Peyer's patch (tissue), 4 donors: ENCODE measurements around the gene FCGBP. TPM values are rescaled to one million over a fixed set of nuclear protein-coding genes. Genes with fewer than 3 reads are reported as not detected.

Source experiments
- DNase-seq, 3 donors: peaks; one replicate each; pipeline ENCODE4 v3.0.0-alpha.2; 2017 to 2019
- H3K27ac ChIP-seq, 4 donors: fragments of 200-600 bp; sonication (generic); one replicate each; pipeline ENCODE4 v1.5.1; 2016 to 2019
- H3K27me3 ChIP-seq, 2 donors: fragments of 200-600 bp; sonication (generic); one replicate each; pipeline ENCODE4 v1.5.1; 2019
- H3K36me3 ChIP-seq, 3 donors: fragments of 200-600 bp; sonication (generic); one replicate each; pipeline ENCODE4 v1.5.1; 2016 to 2019
- H3K4me1 ChIP-seq, 4 donors: fragments of 200-600 bp; sonication (generic); one replicate each; pipeline ENCODE4 v1.5.1; 2016 to 2019
- H3K4me3 ChIP-seq, 4 donors: fragments of 200-600 bp; sonication (generic); 1 replicate in 3 of 4; 2 replicates in 1 of 4; pipeline ENCODE4 v1.5.1; 2016 to 2019; ENCODE audit warnings: mild to moderate bottlenecking in 1 of 4
- H3K9me3 ChIP-seq, 4 donors: fragments of 200-600 bp; sonication (generic); one replicate each; pipeline ENCODE4 v1.5.1; 2016 to 2019; ENCODE audit warnings: mild to moderate bottlenecking in 1 of 4
- POLR2A ChIP-seq, 2 donors: fragments of 450-650 bp; IDR thresholded peaks; one replicate each; pipeline ENCODE4 v1.5.1; 2017; ENCODE audit warnings: antibody characterized with exemption in 2 of 2, mild to moderate bottlenecking in 2 of 2, moderate library complexity in 2 of 2
- total RNA-seq, 4 donors: library from RNA; depleted of rRNA; stranded (reverse); fragments of >200 nt; gene quantifications; one replicate each; pipeline ENCODE4 v1.1.0, GENCODE V29; 2016
- TF ChIP-seq, protein P1 (sequence below), 6 experiments: fragments of 450-650 bp in 4 of 6; fragments of 200-600 bp in 2 of 6; sonication (generic) in 1 of 6; IDR thresholded peaks; one replicate each; pipeline ENCODE4 v1.5.1; 2017 to 2019; ENCODE audit warnings: antibody characterized with exemption in 6 of 6, mild to moderate bottlenecking in 3 of 6, moderate library complexity in 1 of 6

Gene FCGBP
- total RNA-seq, 4 donors from 2014 or later = 563 to 4,025 (median 1,224) TPM

DNA sequence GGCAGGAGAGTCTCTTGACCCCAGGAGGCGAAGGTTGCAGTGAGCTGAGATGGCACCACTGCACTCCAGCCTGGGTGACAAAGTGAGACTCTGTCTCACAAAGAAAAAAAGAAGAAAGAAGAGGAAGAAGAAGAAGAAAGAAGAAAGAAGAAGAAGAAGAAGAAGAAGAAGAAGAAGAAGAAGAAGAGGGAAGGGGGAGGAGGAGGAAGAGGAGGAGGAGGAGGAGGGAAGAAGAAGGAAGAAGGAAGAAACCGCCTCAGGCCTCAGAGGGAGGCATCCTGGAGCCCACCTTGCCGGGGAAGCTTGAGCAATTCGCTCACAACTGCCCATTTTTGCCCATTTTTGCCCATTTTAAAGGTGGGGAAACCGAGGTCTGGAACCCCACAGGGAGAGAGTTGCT, 9.5 kb downstream of the FCGBP start:
- no peak overlapping the region for H3K4me3 ChIP-seq
- H3K36me3 ChIP-seq = no peaks in the 10 kb centered on the region
- no peaks in the 10 kb centered on the region for H3K27me3 ChIP-seq
- TF ChIP-seq POLR2A (IDR thresholded peaks at IDR 0.05) = no peak
- TF ChIP-seq, protein P1, sequence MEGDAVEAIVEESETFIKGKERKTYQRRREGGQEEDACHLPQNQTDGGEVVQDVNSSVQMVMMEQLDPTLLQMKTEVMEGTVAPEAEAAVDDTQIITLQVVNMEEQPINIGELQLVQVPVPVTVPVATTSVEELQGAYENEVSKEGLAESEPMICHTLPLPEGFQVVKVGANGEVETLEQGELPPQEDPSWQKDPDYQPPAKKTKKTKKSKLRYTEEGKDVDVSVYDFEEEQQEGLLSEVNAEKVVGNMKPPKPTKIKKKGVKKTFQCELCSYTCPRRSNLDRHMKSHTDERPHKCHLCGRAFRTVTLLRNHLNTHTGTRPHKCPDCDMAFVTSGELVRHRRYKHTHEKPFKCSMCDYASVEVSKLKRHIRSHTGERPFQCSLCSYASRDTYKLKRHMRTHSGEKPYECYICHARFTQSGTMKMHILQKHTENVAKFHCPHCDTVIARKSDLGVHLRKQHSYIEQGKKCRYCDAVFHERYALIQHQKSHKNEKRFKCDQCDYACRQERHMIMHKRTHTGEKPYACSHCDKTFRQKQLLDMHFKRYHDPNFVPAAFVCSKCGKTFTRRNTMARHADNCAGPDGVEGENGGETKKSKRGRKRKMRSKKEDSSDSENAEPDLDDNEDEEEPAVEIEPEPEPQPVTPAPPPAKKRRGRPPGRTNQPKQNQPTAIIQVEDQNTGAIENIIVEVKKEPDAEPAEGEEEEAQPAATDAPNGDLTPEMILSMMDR (IDR thresholded peaks at IDR 0.05) = no peak
- no peak for DNase-seq
- no peaks in the 10 kb centered on the region for H3K9me3 ChIP-seq
- H3K4me1 ChIP-seq = no peaks in the 10 kb centered on the region
- no peak overlapping the region for H3K27ac ChIP-seq

DNA sequence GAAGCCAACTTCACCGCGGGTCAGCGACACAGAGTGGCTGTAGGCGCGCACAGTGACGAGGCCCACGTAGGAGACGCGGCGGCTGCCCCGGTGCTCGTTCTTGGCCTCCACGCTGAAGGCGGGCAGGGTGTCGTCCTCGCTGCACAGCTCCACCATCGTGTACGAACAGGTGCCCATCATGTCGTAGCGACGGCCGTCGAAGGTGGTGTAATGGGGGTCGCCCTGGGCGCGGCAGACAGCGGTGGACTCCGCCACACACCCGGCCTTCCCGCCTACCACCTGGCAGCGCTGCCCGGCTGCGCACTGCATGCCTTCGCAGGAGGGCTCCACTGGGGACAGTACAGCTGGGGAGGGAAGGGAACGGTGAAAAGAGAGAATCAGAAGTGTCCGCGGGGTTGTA, 10.0 kb downstream of the FCGBP start:
- Histone ChIP-seq H3K4me3 (no peak overlapping the region), H3K27me3 (no peaks in the 10 kb centered on the region), H3K4me1 (no peaks in the 10 kb centered on the region), H3K36me3 (no peaks in the 10 kb centered on the region), H3K9me3 (no peaks in the 10 kb centered on the region), H3K27ac (no peak overlapping the region)
- TF ChIP-seq POLR2A (IDR thresholded peaks at IDR 0.05) = no peak
- TF ChIP-seq, protein P1 (IDR thresholded peaks at IDR 0.05) = no peak
- peak in 1 of 3 donors; percentile 40 for DNase-seq

DNA sequence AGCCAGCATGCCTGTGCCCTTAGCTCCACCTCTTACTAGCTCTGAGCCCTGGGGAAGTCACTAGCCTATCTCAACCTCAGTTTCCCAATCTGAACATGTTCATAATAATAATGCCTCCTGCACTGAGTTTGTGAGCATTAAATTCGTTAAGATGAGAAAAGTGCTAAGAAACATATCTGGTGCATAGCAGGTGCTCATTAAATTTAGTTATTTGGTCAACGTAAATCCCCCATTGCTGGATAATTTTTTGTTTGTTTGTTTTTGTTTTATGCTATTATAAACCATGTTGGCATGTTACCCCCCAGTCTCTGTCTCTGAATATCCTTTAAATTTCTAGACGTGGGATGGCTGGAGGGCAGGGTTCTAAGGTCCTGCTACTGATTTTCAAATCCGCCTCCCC, 10.6 kb downstream of the FCGBP start:
- Histone ChIP-seq H3K9me3 (no peaks in the 10 kb centered on the region), H3K27ac (no peak overlapping the region)

DNA sequence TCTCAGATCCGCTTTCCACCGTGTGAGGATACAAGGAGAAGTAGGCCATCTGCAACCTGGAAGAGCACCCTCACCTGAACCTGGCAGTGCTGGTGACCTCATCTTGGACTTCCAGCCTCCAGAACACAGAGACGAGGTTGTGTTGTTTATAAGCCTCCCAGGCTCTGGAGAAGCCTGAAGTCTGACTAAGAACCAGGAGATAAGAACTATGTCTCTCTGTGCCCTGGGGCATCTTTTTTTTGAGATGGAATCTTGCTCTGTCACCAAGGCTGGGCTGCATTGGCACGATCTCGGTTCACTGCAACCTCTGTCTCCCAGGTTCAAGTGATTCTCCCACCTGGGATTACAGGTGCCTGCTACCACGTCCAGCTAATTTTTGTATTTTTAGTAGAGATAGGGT, 14.5 kb downstream of the FCGBP start:
- no peak for TF ChIP-seq POLR2A (IDR thresholded peaks at IDR 0.05)
- TF ChIP-seq, protein P1 (IDR thresholded peaks at IDR 0.05) = no peak
- no peaks in the 10 kb centered on the region for H3K36me3 ChIP-seq
- no peak overlapping the region for H3K27ac ChIP-seq
- no peaks in the 10 kb centered on the region for H3K9me3 ChIP-seq
- no peak overlapping the region for H3K4me3 ChIP-seq
- DNase-seq = peak in 1 of 3 donors; percentile 37
- H3K4me1 ChIP-seq = no peaks in the 10 kb centered on the region
- no peaks in the 10 kb centered on the region for H3K27me3 ChIP-seq

More for the DNA sequence above, 10.6 kb downstream of the FCGBP start:
- no peaks in the 10 kb centered on the region for H3K4me1 ChIP-seq
- DNase-seq = no peak
- TF ChIP-seq POLR2A (IDR thresholded peaks at IDR 0.05) = no peak
- TF ChIP-seq, protein P1 (IDR thresholded peaks at IDR 0.05) = no peak
- H3K36me3 ChIP-seq = no peaks in the 10 kb centered on the region
- no peaks in the 10 kb centered on the region for H3K27me3 ChIP-seq
- H3K4me3 ChIP-seq = no peak overlapping the region

DNA sequence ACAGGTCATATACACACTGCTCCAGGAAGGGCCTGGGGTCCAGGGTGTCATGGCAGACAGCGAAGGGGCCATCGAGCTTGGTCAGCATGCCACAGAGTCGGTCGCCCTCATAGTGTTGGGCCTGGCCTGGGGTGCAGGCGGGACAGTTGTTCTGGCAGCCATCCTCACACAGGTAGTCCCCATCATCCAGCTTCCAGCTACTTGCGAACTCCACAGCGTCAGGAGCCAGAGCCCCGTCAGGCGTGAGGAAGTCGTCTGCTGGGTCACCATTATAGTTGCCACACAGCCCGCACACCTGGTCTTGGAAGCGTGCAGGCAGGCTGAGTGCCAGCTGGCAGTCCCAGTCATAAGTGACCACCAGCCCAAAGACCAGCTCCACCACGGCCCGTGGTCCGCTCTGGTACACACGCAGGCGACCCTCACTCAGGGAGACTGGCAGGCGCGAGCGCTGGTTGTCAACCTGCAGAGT, 16.2 kb downstream of the FCGBP start:
- no peak for DNase-seq
- Histone ChIP-seq H3K27me3 (no peaks in the 10 kb centered on the region), H3K27ac (no peak overlapping the region), H3K36me3 (no peaks in the 10 kb centered on the region), H3K9me3 (no peaks in the 10 kb centered on the region), H3K4me1 (peaks cover 0 to 11% (median 0%) of the 10 kb centered on the region in 4 donors), H3K4me3 (no peak overlapping the region)
- TF ChIP-seq, protein P1 (IDR thresholded peaks at IDR 0.05) = no peak
- TF ChIP-seq POLR2A (IDR thresholded peaks at IDR 0.05) = no peak
